Measurements from ENCODE around the gene ME2. TPM values are rescaled to one million over a fixed set of nuclear protein-coding genes. Genes with fewer than 3 reads are reported as not detected.
A peak's percentile ranks its signal among the peaks of the same experiment; 100 is the strongest.

ME2 gene
- total RNA-seq, 2 donors from 2014 or later = 38.3 to 59.4 TPM

- 84% methylated on average over 5 of the region's 5 CpGs for WGBS
- intact Hi-C loops (cut with DNase I) = no loop called here
- Histone ChIP-seq H3K9me3 (no peaks in the 10 kb centered on the region), H3K27ac (no peak overlapping the region), H3K36me3 (no peaks in the 10 kb centered on the region), H3K27me3 (replicated peaks; ENCODE audit: insufficient read depth) (no peaks in the 10 kb centered on the region), H3K4me3 (no peak overlapping the region), H3K4me1 (replicated peaks) (peaks cover 3% of the 10 kb centered on the region)
- TF ChIP-seq POLR2A (IDR thresholded peaks at IDR 0.05) (no peak), CTCF (IDR thresholded peaks at IDR 0.05) (no peak), POLR2AphosphoS5 (IDR thresholded peaks at IDR 0.05) (no peak)
- DNase-seq (ENCODE audit: low spot score) = no peak
Observed at GRCh38 chr18:50977037-50977760, 98.3 kb downstream of the ME2 start.

- 75% methylated on average over 1 of the region's 1 CpG for WGBS
- H3K9me3 ChIP-seq = no peaks in the 10 kb centered on the region
- no peaks in the 10 kb centered on the region for H3K27me3 ChIP-seq (replicated peaks; ENCODE audit: insufficient read depth)
- peaks cover 11% of the 10 kb centered on the region for H3K4me1 ChIP-seq (replicated peaks)
- no peak for DNase-seq (ENCODE audit: low spot score)
- TF ChIP-seq POLR2A (IDR thresholded peaks at IDR 0.05) (no peak), CTCF (IDR thresholded peaks at IDR 0.05) (no peak), POLR2AphosphoS5 (IDR thresholded peaks at IDR 0.05) (no peak)
- no peaks in the 10 kb centered on the region for H3K36me3 ChIP-seq
- intact Hi-C loops (cut with DNase I) = no loop called here
- peak overlapping the region; percentile 83 to 89 for H3K27ac ChIP-seq
- no peak overlapping the region for H3K4me3 ChIP-seq
Observed at GRCh38 chr18:50981381-50981780, 102.5 kb downstream of the ME2 start.

GRCh38 chr18:50982086-50982801 lies 103.3 kb downstream of the ME2 start:
- Histone ChIP-seq H3K4me3 (no peak overlapping the region), H3K27ac (peak overlapping the region; percentile 83 to 89), H3K36me3 (no peaks in the 10 kb centered on the region), H3K27me3 (replicated peaks; ENCODE audit: insufficient read depth) (no peaks in the 10 kb centered on the region), H3K4me1 (replicated peaks) (peaks cover 11% of the 10 kb centered on the region), H3K9me3 (no peaks in the 10 kb centered on the region)
- intact Hi-C loops (cut with DNase I) = no loop called here
- DNase-seq (ENCODE audit: low spot score) = peak; percentile 75
- TF ChIP-seq CTCF (IDR thresholded peaks at IDR 0.05) (no peak), POLR2AphosphoS5 (IDR thresholded peaks at IDR 0.05) (peak; percentile 89), POLR2A (IDR thresholded peaks at IDR 0.05) (no peak)
- 38% methylated on average over 8 of the region's 8 CpGs for WGBS

- peak overlapping the region; percentile 83 to 89 for H3K27ac ChIP-seq
- no peaks in the 10 kb centered on the region for H3K9me3 ChIP-seq
- no peaks in the 10 kb centered on the region for H3K36me3 ChIP-seq
- no peaks in the 10 kb centered on the region for H3K27me3 ChIP-seq (replicated peaks; ENCODE audit: insufficient read depth)
- 64% methylated on average over 3 of the region's 3 CpGs for WGBS
- peaks cover 11% of the 10 kb centered on the region for H3K4me1 ChIP-seq (replicated peaks)
- intact Hi-C loops (cut with DNase I) = no loop called here
- peak; percentile 16 for DNase-seq (ENCODE audit: low spot score)
- no peak overlapping the region for H3K4me3 ChIP-seq
- TF ChIP-seq POLR2A (IDR thresholded peaks at IDR 0.05) = no peak
- TF ChIP-seq CTCF (IDR thresholded peaks at IDR 0.05) = peak in 1 of 4 experiments; percentile 18
Observed at GRCh38 chr18:50982802-50983179, 103.9 kb downstream of the ME2 start.
